HepG2 (cell line): ENCODE measurements around the gene SMIM36. TPM values are rescaled to one million over a fixed set of nuclear protein-coding genes. Genes with fewer than 3 reads are reported as not detected.

Source experiments
- ATF1 ChIP-seq: IDR thresholded peaks from 2 replicates; pipeline ENCODE4 v1.6.1; 2016; ENCODE audit warnings: mild to moderate bottlenecking, control low read depth
- CAMTA2 ChIP-seq: sonication (generic); formaldehyde crosslinking; IDR thresholded peaks from 2 replicates; pipeline ENCODE4 v1.4.0; 2020; ENCODE audit warnings: mild to moderate bottlenecking, missing genetic modification reagents, borderline replicate concordance
- CEBPG ChIP-seq: IDR thresholded peaks from 2 replicates; pipeline ENCODE4 v1.6.1; 2016
- CREB1 ChIP-seq, 2 experiments: fragments of 450-650 bp in 1 of 2; IDR thresholded peaks; 2 replicates each; pipeline ENCODE4 v1.6.1; 2016 to 2017; ENCODE audit warnings: control low read depth in 1 of 2, mild to moderate bottlenecking in 1 of 2, missing compliant biosample characterization in 1 of 2, missing genetic modification characterization in 1 of 2
- FOSL1 ChIP-seq: sonication (generic); formaldehyde crosslinking; IDR thresholded peaks from 2 replicates; pipeline ENCODE4 v1.9.0; 2021; ENCODE audit warnings: missing genetic modification reagents, borderline replicate concordance
- FOXO1 ChIP-seq: sonication (generic); formaldehyde crosslinking; IDR thresholded peaks from 2 replicates; pipeline ENCODE4 v1.4.0; 2020; ENCODE audit warnings: missing genetic modification reagents
- HMG20B ChIP-seq: conservative IDR thresholded peaks from 2 replicates; pipeline ENCODE4 v1.6.1; 2016; ENCODE audit warnings: missing genetic modification reagents, missing compliant biosample characterization
- ISL2 ChIP-seq: sonication (generic); formaldehyde crosslinking; IDR thresholded peaks from 2 replicates; pipeline ENCODE4 v1.5.0; 2020; ENCODE audit warnings: missing genetic modification reagents
- KAT7 ChIP-seq: IDR thresholded peaks from 2 replicates; pipeline ENCODE4 v1.6.1; 2018; ENCODE audit warnings: borderline replicate concordance, missing compliant biosample characterization
- MAFG ChIP-seq: sonication (generic); formaldehyde crosslinking; IDR thresholded peaks from 2 replicates; pipeline ENCODE4 v1.5.1; 2020; ENCODE audit warnings: mild to moderate bottlenecking, missing genetic modification reagents
- PCBP2 ChIP-seq: fragments of 200-400 bp; formaldehyde crosslinking; optimal IDR thresholded peaks from 2 replicates; pipeline ENCODE3; 2018; ENCODE audit warnings: low read length, low read depth; ENCODE audit not compliant: poor library complexity, severe bottlenecking
- RFXAP ChIP-seq: sonication (generic); formaldehyde crosslinking; IDR thresholded peaks from 2 replicates; pipeline ENCODE4 v1.4.0; 2020; ENCODE audit warnings: missing genetic modification reagents, borderline replicate concordance
- SAFB2 ChIP-seq: sonication (generic); formaldehyde crosslinking; IDR thresholded peaks from 2 replicates; pipeline ENCODE4 v1.5.1; 2020; ENCODE audit warnings: missing genetic modification reagents, low read depth, mild to moderate bottlenecking, borderline replicate concordance
- SMAD1 ChIP-seq: sonication (generic); formaldehyde crosslinking; IDR thresholded peaks from 2 replicates; pipeline ENCODE4 v1.4.0; 2020; ENCODE audit warnings: missing genetic modification reagents, low read depth, mild to moderate bottlenecking, borderline replicate concordance
- YEATS4 ChIP-seq: sonication (generic); formaldehyde crosslinking; IDR thresholded peaks from 2 replicates; pipeline ENCODE4 v1.4.0; 2020; ENCODE audit warnings: missing genetic modification reagents, borderline replicate concordance
- ZIK1 ChIP-seq: sonication (generic); formaldehyde crosslinking; IDR thresholded peaks from 2 replicates; pipeline ENCODE4 v1.5.0; 2020; ENCODE audit warnings: mild to moderate bottlenecking, low read depth, missing genetic modification reagents, borderline replicate concordance
- ZMYM4 ChIP-seq: sonication (generic); formaldehyde crosslinking; IDR thresholded peaks from 2 replicates; pipeline ENCODE4 v1.8.1; 2023; ENCODE audit warnings: mild to moderate bottlenecking, missing genetic modification reagents
- ZNF30 ChIP-seq: sonication (generic); formaldehyde crosslinking; IDR thresholded peaks from 2 replicates; pipeline ENCODE4 v1.5.0; 2020; ENCODE audit warnings: mild to moderate bottlenecking, missing genetic modification reagents
- ZNF724P ChIP-seq: sonication (generic); formaldehyde crosslinking; IDR thresholded peaks from 2 replicates; pipeline ENCODE4 v1.8.0; 2022; ENCODE audit warnings: missing genetic modification reagents, borderline replicate concordance
- polyA plus RNA-seq, 8 experiments: library from polyadenylated mRNA; depleted of rRNA in 3 of 8; stranded (reverse) in 7 of 8; unstranded in 1 of 8; fragments of >200 nt; fragmentation: Illumina TruSeq in 4 of 8; extraction: Trizol in 4 of 8; gene quantifications; 2 replicates each; pipeline versions ENCODE4 v1.2.1 to v1.2.3, GENCODE V29; 2011 to 2016; ENCODE audit warnings: low read depth in 4 of 8, missing spikeins in 1 of 8, mixed read lengths in 1 of 8; ENCODE audit not compliant: insufficient read depth in 1 of 8
- total RNA-seq, 5 experiments: library from RNA; depleted of rRNA; stranded (reverse); fragments of >200 nt; fragmentation: Illumina TruSeq; extraction: Trizol; gene quantifications; 2 replicates each; pipeline ENCODE4 v1.2.3, GENCODE V29; 2016; ENCODE audit warnings: low read depth in 1 of 5
- TF ChIP-seq, protein P1 (sequence below): sonication (generic); formaldehyde crosslinking; IDR thresholded peaks from 2 replicates; pipeline ENCODE4 v1.5.0; 2020; ENCODE audit warnings: mild to moderate bottlenecking, missing genetic modification reagents
- TF ChIP-seq, protein P2 (sequence below): sonication (generic); formaldehyde crosslinking; conservative IDR thresholded peaks from 2 replicates; pipeline ENCODE4 v1.4.0; 2020; ENCODE audit warnings: missing genetic modification reagents
- TF ChIP-seq, protein P3 (sequence below), 2 experiments: fragments of 450-650 bp in 1 of 2; sonication (generic) in 1 of 2; formaldehyde crosslinking; IDR thresholded peaks; 2 replicates each; pipeline versions ENCODE4 v1.5.0 to v1.8.0; 2020 to 2022; ENCODE audit warnings: mild to moderate bottlenecking in 1 of 2, missing genetic modification reagents in 1 of 2

Gene SMIM36
- total and polyA plus RNA-seq, 2 of the 13 experiments (the other 11 are each of a cell fraction or from before 2014, with no cell fraction given): not detected

DNA sequence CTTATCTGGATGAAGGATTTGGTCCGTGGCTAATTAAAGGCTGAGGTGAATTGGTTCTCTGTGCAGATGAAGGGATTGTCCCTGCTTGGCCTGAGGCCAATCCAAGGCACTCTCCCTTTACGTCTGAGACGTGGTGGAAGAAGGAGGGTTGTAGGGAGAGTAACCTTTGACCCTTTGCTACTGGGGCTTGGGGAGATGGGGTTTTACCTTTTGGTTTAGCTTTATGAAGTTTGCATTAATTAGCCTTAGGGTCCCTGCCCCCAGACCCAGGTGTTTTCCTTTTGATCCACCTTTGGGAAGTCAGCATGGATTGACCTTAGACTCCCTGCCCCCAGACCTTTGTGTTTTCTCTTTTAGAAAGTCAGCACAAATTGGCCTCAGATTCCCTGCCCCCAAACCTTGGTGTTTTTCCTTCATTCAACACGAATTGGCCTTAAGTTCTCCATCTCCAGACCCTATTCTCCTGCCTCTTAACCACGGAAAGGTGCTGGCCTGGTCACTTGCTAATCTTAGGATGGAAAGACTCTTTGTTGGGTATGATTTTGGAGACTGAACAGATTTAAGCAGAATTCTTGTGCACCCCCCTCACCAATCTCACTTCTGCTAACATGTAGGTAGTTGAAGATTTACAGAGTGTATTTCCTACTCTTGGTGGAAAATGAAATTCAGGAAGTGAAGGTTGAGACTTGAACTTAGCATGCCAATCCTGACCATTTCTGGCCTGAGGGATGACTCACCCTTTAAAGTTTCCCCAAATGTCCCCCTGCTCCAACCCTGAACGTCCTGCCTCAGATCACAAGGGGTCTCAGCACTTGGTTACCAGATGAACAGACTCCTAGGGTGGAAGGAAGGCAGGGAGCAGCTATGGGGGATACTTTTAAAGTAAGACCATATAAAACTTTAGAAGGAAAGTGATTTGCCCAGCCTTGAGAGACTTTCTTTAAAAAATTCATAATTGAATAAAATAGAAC, 66.5 kb downstream of the SMIM36 start (continued):
- peak; percentile 82; the same call in 1 of the 2 replicates for TF ChIP-seq ISL2 (CRISPR knock-in tag)
- TF ChIP-seq SMAD1 (CRISPR knock-in tag): no peak
- TF ChIP-seq, protein P1, sequence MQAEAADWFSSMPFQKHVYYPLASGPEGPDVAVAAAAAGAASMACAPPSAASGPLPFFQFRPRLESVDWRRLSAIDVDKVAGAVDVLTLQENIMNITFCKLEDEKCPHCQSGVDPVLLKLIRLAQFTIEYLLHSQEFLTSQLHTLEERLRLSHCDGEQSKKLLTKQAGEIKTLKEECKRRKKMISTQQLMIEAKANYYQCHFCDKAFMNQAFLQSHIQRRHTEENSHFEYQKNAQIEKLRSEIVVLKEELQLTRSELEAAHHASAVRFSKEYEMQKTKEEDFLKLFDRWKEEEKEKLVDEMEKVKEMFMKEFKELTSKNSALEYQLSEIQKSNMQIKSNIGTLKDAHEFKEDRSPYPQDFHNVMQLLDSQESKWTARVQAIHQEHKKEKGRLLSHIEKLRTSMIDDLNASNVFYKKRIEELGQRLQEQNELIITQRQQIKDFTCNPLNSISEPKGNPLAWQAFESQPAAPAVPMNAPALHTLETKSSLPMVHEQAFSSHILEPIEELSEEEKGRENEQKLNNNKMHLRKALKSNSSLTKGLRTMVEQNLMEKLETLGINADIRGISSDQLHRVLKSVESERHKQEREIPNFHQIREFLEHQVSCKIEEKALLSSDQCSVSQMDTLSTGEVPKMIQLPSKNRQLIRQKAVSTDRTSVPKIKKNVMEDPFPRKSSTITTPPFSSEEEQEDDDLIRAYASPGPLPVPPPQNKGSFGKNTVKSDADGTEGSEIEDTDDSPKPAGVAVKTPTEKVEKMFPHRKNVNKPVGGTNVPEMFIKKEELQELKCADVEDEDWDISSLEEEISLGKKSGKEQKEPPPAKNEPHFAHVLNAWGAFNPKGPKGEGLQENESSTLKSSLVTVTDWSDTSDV: no peak
- no peak for TF ChIP-seq SAFB2 (CRISPR knock-in tag)
- no peak for TF ChIP-seq CAMTA2 (CRISPR knock-in tag)
- TF ChIP-seq YEATS4 (CRISPR knock-in tag): peak; percentile 18; the same call in 1 of the 2 replicates
- TF ChIP-seq ZNF30 (CRISPR knock-in tag): no peak
- 0 out of 2 replicates have a peak, but pooled peaks have one; percentile 21 for TF ChIP-seq ZIK1
- peak; percentile 18; the same call in 1 of the 2 replicates for TF ChIP-seq KAT7 (CRISPR knock-in tag)
- TF ChIP-seq FOXO1 (CRISPR knock-in tag): peak; percentile 5; the same call in 1 of the 2 replicates
- TF ChIP-seq CREB1 (IDR thresholded peaks at IDR 0.05): no peak
- TF ChIP-seq CREB1 (CRISPR knock-in tag; IDR thresholded peaks at IDR 0.05): peak; percentile 74
- TF ChIP-seq ATF1 (CRISPR knock-in tag): no peak
- TF ChIP-seq FOSL1 (CRISPR knock-in tag): peak; percentile 90
- peak; percentile 79; the same call in 1 of the 2 replicates for TF ChIP-seq HMG20B (CRISPR knock-in tag)
- no peak for TF ChIP-seq RFXAP
- TF ChIP-seq ZMYM4: no peak; the same call in 1 of the 2 replicates
- TF ChIP-seq, protein P2, sequence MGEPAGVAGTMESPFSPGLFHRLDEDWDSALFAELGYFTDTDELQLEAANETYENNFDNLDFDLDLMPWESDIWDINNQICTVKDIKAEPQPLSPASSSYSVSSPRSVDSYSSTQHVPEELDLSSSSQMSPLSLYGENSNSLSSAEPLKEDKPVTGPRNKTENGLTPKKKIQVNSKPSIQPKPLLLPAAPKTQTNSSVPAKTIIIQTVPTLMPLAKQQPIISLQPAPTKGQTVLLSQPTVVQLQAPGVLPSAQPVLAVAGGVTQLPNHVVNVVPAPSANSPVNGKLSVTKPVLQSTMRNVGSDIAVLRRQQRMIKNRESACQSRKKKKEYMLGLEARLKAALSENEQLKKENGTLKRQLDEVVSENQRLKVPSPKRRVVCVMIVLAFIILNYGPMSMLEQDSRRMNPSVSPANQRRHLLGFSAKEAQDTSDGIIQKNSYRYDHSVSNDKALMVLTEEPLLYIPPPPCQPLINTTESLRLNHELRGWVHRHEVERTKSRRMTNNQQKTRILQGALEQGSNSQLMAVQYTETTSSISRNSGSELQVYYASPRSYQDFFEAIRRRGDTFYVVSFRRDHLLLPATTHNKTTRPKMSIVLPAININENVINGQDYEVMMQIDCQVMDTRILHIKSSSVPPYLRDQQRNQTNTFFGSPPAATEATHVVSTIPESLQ (CRISPR knock-in tag): no peak
- no peak for TF ChIP-seq MAFG (CRISPR knock-in tag)
- no peak for TF ChIP-seq ZNF724P
- TF ChIP-seq PCBP2: no peak
- TF ChIP-seq CEBPG: peak; percentile 1
- TF ChIP-seq, protein P3, sequence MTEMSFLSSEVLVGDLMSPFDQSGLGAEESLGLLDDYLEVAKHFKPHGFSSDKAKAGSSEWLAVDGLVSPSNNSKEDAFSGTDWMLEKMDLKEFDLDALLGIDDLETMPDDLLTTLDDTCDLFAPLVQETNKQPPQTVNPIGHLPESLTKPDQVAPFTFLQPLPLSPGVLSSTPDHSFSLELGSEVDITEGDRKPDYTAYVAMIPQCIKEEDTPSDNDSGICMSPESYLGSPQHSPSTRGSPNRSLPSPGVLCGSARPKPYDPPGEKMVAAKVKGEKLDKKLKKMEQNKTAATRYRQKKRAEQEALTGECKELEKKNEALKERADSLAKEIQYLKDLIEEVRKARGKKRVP (CRISPR knock-in tag; IDR thresholded peaks at IDR 0.05): no peak
